Psoas muscle (tissue), 8 donors: ENCODE measurements around the gene WDR75. TPM values are rescaled to one million over a fixed set of nuclear protein-coding genes. Genes with fewer than 3 reads are reported as not detected.

Source experiments
- ATAC-seq, 4 donors: fragments of 200-7000 bp; cut with Tn5 transposase; one replicate each; pipeline ENCODE4 v1.9.1; 2020; ENCODE audit warnings: moderate library complexity in 3 of 4, mild to moderate bottlenecking in 2 of 4
- DNase-seq, 2 donors: peaks; one replicate each; pipeline ENCODE4 v3.0.0-alpha.2; 2020
- H3K27ac ChIP-seq: fragments of 200-600 bp; one replicate; pipeline ENCODE4 v1.8.0; 2022
- H3K27me3 ChIP-seq, 3 donors: fragments of 200-600 bp in 1 of 3; one replicate each; pipeline versions ENCODE4 v1.6.1 to v1.8.0; 2013 to 2022; ENCODE audit warnings: low read length in 2 of 3, mild to moderate bottlenecking in 2 of 3, moderate library complexity in 1 of 3; ENCODE audit not compliant: insufficient read depth in 3 of 3
- H3K36me3 ChIP-seq, 2 donors: fragments of 200-600 bp in 1 of 2; one replicate each; pipeline versions ENCODE4 v1.6.1 to v1.8.0; 2013 to 2022; ENCODE audit warnings: low read depth in 1 of 2, mild to moderate bottlenecking in 1 of 2, moderate library complexity in 1 of 2; ENCODE audit not compliant: insufficient read depth in 1 of 2
- H3K4me1 ChIP-seq: fragments of 200-600 bp; one replicate; pipeline ENCODE4 v1.8.0; 2022
- H3K4me3 ChIP-seq: fragments of 200-600 bp; one replicate; pipeline ENCODE4 v1.8.0; 2022; ENCODE audit warnings: mild to moderate bottlenecking
- H3K9me3 ChIP-seq: fragments of 200-600 bp; one replicate; pipeline ENCODE4 v1.8.0; 2022
- CTCF ChIP-seq: fragments of 200-600 bp; IDR thresholded peaks from one replicate; pipeline ENCODE4 v1.8.0; 2022; ENCODE audit warnings: antibody characterized with exemption
- WGBS, 3 donors: extraction: QIAGEN DNeasy Blood & Tissue Kit; methylation state at CpG; one replicate each; pipeline versions ENCODE4 v1.1.6 to v1.1.7; 2013; 5-methylcytosine and 5-hydroxymethylcytosine counted together
- intact Hi-C, 2 donors: fragments of 100-400 bp; cut with DNase I; formaldehyde crosslinking; loops; one replicate each; pipeline versions ENCODE4 v1.11.0 to v1.14.2; 2022
- polyA plus RNA-seq, 3 donors: library from polyadenylated mRNA; stranded (reverse); fragments of 200-250 nt; gene quantifications; one replicate each; pipeline ENCODE4 v1.2.3, GENCODE V29; 2013
- total RNA-seq, 4 donors: library from RNA; stranded (reverse); fragmentation: NEBNext Ultra II Directional in 2 of 4; extraction: Animal tissue kit (Norgen Biotek cat#: 25700) in 2 of 4; gene quantifications; one replicate each; pipeline versions ENCODE4 v1.2.1 to v1.2.4, GENCODE V29; 2021 to 2023
- donor health status: healthy with polysubstance abuse.
- donor health status: DM: no; HTN: no; CAD: no; lungs with moderate emphysema.
- donor health status: Bipolar disorder and iron deficiency.
- donor health status: healthy.
- donor health status: DM: yes; HTN: yes; CAD: no.
- donor health status: DM: no; HTN: no; CAD: no.
- donor health status: DM: no; HTN: no; CAD: no.
- donor health status: DM: yes; HTN: yes; CAD: no.

The WDR75 gene
- total and polyA plus RNA-seq, 7 donors, result 9.2 to 20.3 (median 17.4) TPM

GRCh38 chr2:189409647-189410046, 31.6 kb upstream of the WDR75 start:
- DNase-seq, result no peak
- H3K27ac ChIP-seq, result no peak overlapping the region
- TF ChIP-seq CTCF, result no peak
- ATAC-seq, result no peak
- no peaks in the 10 kb centered on the region for H3K9me3 ChIP-seq
- 95 to 98% (median 97%) methylated on average over 1 of the region's 1 CpG for WGBS, 3 donors
- intact Hi-C loops, result loop anchor here (5.0 to 10.0 kb wide), 4 partner anchors 317 to 1825 kb away; no protein-coding TSS in a partner anchor
- H3K36me3 ChIP-seq, result no peaks in the 10 kb centered on the region
- no peaks in the 10 kb centered on the region for H3K27me3 ChIP-seq
- no peaks in the 10 kb centered on the region for H3K4me1 ChIP-seq
- no peak overlapping the region for H3K4me3 ChIP-seq

- H3K4me1 ChIP-seq, result no peaks in the 10 kb centered on the region
- intact Hi-C loops, result loop anchor here (2.0 to 10.0 kb wide), 5 partner anchors 319 to 1827 kb away; no protein-coding TSS in a partner anchor
Observed at GRCh38 chr2:189411860-189412259, 29.4 kb upstream of the WDR75 start.

DNA sequence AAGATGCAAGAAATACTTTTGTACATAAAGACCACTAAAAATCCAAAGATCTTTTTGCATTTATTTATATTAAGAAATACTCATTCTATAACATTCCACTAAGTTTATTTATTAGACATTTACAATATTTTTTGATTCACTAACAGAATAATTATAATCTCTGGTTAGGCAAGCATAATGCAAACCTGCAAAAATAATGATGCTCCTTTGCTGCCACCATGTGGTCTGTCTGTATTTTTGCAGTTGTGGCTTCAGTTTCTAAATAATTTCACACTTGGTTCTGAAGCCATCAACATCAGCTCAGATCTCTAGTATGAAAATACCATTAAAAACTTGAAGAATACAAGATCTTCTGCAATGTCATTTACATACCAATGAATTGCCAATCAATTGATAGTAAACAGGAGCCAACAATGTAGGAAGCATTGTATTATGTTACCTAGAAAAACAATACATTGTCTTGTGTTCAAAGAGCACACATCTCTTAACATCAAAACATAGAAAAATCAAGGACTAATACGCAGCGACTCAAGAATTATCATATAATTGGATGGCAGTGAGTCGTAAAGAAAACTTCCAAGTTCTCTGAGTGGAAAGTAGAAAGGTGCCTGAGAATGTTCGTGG, 28.8 kb upstream of the WDR75 start:
- Histone ChIP-seq H3K9me3 (no peaks in the 10 kb centered on the region), H3K36me3 (no peaks in the 10 kb centered on the region), H3K4me3 (no peak overlapping the region), H3K4me1 (no peaks in the 10 kb centered on the region), H3K27me3 (no peaks in the 10 kb centered on the region), H3K27ac (no peak overlapping the region)
- 39 to 41% (median 40%) methylated on average over 4 of the region's 4 CpGs for WGBS, 3 donors
- no peak for DNase-seq
- TF ChIP-seq CTCF, result peak; percentile 78
- intact Hi-C loops, result loop anchor here (2.0 to 10.0 kb wide), 5 partner anchors 320 to 1828 kb away; no protein-coding TSS in a partner anchor
- ATAC-seq, result peak; percentile 59 to 90 (median 70)

More at GRCh38 chr2:189411860-189412259, 29.4 kb upstream of the WDR75 start:
- TF ChIP-seq CTCF, result no peak
- Histone ChIP-seq H3K27me3 (no peaks in the 10 kb centered on the region), H3K9me3 (no peaks in the 10 kb centered on the region), H3K27ac (no peak overlapping the region), H3K4me3 (no peak overlapping the region), H3K36me3 (no peaks in the 10 kb centered on the region)
- ATAC-seq (peak; percentile 39 to 78 (median 72)), DNase-seq (no peak)
- 11 to 22% (median 17%) methylated on average over 5 of the region's 5 CpGs for WGBS, 3 donors

- H3K27ac ChIP-seq, result no peak overlapping the region
- intact Hi-C loops, result loop anchor here (2.0 to 10.0 kb wide), 5 partner anchors 320 to 1828 kb away; no protein-coding TSS in a partner anchor
- no peak for DNase-seq
- no peaks in the 10 kb centered on the region for H3K9me3 ChIP-seq
- no peaks in the 10 kb centered on the region for H3K27me3 ChIP-seq
- TF ChIP-seq CTCF, result no peak
- 75 to 80% (median 78%) methylated on average over 4 of the region's 4 CpGs for WGBS, 3 donors
- no peaks in the 10 kb centered on the region for H3K4me1 ChIP-seq
- H3K36me3 ChIP-seq, result no peaks in the 10 kb centered on the region
- H3K4me3 ChIP-seq, result no peak overlapping the region
- ATAC-seq, result no peak
Observed at GRCh38 chr2:189413249-189413648, 28.0 kb upstream of the WDR75 start.

DNA sequence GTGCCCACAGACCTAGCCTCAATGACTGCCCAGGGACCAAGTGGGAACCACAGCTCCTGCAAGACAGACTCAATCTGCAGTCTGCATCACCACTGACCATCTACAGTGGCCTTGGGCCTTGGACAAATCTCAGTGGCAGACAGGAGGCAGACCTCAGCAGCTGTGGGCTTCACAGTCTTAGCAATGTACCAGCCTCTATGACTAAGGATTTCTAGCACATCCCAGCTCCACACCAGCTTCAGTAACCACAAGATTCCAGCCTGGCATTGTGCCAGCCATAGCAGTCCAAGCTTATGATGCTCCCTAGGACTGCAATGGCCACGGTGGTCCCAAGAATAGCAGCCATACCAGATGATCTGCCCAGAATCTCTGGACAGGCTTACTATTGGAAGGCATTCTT, 19.6 kb upstream of the WDR75 start:
- no peak for TF ChIP-seq CTCF
- H3K9me3 ChIP-seq, result no peaks in the 10 kb centered on the region
- no peaks in the 10 kb centered on the region for H3K36me3 ChIP-seq
- H3K27ac ChIP-seq, result no peak overlapping the region
- H3K4me3 ChIP-seq, result no peak overlapping the region
- DNase-seq, result no peak
- 43 to 63% (median 55%) methylated on average over 1 of the region's 1 CpG for WGBS, 3 donors
- intact Hi-C loops, result no loop called here
- ATAC-seq, result peak in 1 of 4 donors; percentile 11
- H3K4me1 ChIP-seq, result no peaks in the 10 kb centered on the region
- no peaks in the 10 kb centered on the region for H3K27me3 ChIP-seq
